ENCODE data around the gene XCL1.
"Not testable (repeated sequence)": the region's sequence is repeated elsewhere in the genome, so short reads cannot be mapped to it uniquely, and the experiment has no call there.

XCL1 gene, protein sequence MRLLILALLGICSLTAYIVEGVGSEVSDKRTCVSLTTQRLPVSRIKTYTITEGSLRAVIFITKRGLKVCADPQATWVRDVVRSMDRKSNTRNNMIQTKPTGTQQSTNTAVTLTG

DNA sequence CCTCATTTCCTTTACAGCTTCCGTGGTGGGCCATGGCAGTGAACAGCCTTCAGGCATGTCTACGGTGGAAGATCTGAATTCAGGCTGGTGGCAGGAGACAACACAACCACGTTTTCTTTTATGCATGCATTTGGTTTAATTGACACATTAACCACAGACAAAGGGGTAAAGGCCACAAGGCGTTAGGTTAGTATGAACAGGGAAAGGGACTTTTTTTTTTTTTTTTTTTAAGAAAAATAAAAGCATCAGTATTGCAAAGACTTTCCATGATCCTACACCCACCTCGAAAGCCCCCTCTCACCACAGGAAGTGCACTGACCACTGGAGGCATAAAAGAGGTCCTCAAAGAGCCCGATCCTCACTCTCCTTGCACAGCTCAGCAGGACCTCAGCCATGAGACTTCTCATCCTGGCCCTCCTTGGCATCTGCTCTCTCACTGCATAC, at the start of gene XCL1:
TSS of gene XCL1 (plus strand) at position 361 of the 444 bp plus-strand sequence. CDS start at position 394, 33 bp downstream.
- not testable (repeated sequence) for DNase-seq

DNA sequence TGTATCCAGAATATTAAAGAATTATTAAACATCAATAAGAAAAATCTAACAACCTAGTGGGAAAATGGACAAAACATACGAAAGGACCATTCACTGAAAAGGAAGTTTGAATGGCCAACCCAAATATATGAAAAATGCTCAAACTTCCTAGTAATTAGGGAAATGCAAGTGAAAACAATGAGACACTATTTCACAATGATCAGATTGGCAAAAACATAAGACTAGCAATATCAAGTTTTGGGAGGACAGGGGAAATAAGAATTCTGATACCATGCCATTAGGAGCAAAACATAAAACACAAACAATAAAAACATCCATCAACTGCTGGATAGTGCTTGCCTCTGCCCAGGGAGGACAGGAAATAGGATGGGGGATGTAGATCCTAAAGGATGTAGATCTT, 46.9 kb upstream of the XCL1 start:
- no peak for DNase-seq

DNA sequence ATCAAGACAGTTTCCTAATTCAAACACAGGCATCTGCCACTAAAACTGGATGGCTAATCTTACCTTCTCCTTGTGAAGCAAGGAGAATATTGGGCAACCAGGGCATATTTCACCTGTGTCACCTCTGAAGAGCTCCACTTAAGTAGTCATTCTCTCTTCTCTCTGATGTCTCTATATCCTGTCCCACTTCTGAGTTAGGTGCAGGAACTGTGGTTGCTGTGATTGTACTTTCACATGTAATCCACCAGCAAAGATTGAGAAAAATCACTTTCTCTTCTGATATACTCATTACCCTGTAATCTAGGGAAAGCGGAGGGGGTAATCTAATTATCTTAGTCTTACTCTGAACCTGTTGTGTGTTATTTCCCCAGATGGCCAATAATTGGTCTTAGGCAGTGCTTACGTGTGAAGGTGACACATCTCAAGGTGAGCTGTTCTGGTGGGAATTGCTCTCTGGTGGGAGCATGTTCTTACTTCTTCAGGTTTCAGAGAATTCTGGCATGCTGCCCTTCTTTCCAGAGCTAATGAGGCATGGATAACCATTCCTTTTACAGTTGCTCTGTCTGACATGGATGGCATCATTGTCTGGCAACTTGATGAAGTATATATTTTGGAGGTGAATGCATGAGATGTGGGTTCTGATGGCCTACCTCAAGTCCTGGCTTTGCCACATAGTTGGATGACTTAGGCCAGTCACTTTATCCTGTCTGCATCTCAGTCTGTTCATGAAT, 44.6 kb upstream of the XCL1 start:
- DNase-seq = no peak

DNA sequence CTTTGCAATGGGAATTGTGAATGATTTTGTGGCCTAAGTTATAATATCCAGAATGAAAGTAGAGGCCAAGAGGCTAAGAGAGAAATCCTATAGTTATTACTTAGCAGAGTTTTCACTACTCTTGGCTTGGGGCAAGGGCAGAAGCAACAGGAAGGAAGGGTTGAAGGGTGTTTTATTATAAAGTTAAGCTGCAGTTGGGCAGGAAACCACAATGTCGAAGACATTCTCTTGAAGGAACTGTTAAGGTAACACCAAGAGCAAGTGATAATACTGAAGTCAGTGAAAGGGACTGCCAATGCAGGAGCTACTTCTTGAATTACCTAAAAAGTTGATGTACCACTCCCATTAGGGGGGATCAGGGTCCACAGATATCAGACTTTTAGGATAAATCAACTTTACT, 40.9 kb upstream of the XCL1 start:
- no peak for DNase-seq

DNA sequence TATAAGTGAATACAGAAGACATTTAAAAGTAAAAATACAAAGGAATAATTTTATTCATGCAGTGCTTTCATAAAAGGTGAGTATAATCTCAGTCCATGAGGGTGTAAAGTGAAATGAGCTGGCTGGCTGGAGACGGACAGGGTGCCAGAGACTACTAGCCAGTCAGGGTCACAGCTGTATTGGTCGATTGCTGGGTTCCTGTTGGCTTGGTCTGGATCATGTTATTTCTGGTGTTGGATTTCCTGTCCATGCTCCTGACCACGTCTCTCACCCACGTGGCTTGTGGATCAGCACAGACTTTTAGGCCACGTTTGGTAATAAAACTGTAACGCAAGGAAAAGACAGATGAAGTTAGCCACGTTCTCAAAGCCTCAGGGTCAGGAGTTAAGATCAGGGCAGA, 35.6 kb upstream of the XCL1 start:
- not testable (repeated sequence) for DNase-seq

DNA sequence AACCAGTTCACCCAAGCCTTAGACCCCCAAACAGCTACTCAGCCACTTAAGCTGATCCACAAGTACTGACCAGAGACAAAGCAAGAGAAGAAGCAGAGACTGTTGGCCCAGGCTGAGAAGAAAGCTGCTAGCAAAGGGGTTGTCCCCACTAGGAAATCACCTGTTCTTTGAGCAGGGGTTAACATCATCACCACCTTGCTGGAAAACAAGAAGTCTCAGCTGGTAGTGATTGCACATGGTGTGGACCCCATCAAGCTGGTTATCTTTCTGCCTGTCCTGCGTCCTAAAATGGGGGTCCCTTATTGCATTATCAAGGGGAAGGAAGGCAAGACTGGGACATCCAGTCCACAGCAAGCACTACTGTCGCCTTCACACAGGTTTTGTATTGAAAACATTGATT, 33.4 kb upstream of the XCL1 start:
- not testable (repeated sequence) for DNase-seq

DNA sequence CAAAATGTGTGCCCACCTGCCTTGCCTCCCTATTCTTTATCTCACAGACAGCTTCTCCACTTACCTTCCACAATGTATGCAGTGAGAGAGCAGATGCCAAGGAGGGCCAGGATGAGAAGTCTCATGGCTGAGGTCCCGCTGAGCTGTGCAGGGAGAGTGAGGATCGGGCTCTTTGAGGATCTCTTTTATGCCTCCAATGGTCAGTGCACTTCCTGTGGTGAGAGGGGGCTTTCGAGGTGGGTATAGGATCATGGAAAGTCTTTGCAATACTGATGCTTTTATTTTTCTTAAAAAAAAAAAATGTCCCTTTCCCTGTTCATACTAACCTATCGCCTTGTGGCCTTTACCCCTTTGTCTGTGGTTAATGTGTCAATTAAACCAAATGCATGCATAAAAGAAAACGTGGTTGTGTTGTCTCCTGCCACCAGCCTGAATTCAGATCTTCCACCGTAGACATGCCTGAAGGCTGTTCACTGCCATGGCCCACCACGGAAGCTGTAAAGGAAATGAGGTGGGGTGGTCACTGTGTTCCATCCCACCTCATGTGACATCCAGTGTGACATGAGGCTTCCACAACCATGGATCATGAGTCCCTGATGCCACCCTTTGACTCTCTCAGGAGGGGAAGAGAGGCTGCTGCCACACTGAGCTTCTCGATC, 32.4 kb upstream of the XCL1 start, which contains the start of gene XCL2:
TSS of gene XCL2 (minus strand) at position 158 of the 659 bp plus-strand sequence. CDS start at position 125, 33 bp downstream.
- DNase-seq = not testable (repeated sequence)

DNA sequence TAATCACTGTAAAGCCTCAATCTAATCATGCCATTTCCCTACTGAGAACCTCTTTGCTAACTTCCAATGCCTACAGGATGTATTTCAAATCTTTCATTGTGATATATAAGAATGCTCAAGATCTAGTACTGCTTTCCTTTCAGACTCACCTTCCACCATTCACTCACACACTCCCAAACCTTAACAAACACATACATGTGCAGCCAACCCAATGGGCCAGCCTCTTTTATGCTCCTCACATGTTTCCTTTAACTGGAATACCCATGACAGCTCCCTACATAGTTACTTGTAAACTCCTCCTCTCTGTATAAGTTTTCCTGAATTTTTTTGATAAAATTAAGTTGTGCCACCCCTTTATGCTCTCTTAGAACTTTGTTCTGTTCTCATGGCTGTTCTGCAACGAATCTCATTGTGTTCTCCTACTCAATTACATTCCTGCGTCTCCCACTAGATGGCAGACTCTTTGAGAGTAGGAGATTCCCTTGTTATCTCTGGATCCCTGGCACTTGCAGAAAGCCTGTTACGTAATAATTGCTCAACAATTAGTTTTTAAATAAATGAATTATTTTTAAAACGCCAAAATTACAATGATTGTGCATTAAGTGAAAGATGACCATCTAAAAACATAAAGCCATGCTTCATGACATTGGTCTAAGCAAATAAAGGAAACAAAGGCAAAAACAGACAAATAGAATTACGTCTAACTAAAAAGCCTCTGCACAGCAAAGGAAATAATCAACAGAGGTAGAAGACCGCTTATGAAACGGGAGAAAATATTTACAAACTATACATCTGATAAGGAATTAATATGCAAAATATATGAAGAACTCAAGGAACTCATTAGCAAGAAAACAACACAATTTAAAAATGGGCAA, 30.5 kb upstream of the XCL1 start:
- DNase-seq = not testable (repeated sequence)

DNA sequence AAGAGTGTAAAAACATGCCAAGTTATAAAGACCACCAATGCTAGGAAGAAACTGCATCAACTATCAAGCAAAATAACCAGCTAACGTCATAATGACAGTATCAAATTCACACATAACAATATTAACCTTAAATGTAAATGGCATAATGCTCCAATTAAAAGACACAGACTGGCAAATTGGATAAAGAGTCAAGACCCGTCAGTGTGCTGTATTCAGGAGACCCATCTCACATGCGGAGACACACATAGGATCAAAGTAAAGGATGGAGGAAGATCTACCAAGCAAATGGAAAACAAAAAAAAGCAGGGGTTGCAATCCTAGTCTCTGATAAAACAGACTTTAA, 29.9 kb upstream of the XCL1 start:
- DNase-seq = not testable (repeated sequence)

DNA sequence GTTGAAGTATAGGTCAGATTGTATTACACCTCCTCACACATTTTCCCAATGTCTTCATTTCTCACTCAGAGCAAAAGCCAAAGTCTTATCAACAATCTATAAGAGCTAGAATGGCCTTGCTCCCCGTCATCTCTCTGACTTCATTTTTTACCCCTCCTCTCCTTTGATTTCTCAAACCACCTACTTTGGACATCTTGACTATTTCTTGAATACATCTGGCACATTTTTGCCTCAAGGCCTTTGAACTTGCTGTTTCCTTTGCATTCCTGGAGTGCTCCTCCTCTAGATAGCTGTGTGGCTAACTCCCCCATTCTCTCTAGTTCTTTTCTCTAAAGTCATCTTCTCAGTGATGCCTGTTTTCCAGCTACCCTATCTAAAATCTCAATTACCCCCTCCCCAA, 25.4 kb upstream of the XCL1 start:
- no peak for DNase-seq

DNA sequence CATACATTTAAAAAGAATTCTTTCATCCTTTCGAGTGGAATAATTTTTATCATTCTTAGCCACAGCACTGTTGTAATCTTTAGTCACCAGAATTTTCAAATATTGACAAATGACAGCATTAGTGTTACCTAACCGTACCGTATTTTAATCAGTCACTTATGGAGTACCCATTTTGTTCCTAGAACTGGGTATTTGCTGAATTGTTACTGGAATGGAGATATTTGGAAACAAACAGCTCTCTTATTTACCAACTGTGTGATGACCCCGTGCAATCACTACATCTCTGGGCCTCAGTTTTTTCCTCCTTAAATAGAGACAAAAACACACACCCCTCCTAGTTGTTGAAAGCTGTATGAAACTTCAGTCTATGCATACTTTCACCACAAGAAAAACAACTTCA, 24.7 kb upstream of the XCL1 start:
- DNase-seq = no peak

DNA sequence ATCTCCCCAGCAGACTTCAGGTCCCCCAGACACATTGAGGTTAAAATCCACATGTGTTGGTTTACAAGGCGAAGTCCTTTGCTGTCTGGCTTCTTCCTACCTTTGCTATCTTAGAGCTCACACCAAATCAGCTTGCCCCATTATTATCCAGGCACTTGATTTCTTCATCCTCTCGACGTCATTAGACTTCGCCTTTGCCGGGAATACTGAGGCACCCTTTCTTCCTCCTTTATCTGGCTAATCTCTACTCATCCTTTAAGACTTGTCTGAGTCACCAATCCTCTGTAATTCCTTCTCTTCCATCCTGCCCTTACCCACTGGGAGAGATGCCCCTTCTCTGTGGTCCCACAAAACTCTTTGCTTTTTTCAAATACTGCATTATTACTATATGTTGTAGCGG, 23.4 kb upstream of the XCL1 start:
- DNase-seq = no peak

DNA sequence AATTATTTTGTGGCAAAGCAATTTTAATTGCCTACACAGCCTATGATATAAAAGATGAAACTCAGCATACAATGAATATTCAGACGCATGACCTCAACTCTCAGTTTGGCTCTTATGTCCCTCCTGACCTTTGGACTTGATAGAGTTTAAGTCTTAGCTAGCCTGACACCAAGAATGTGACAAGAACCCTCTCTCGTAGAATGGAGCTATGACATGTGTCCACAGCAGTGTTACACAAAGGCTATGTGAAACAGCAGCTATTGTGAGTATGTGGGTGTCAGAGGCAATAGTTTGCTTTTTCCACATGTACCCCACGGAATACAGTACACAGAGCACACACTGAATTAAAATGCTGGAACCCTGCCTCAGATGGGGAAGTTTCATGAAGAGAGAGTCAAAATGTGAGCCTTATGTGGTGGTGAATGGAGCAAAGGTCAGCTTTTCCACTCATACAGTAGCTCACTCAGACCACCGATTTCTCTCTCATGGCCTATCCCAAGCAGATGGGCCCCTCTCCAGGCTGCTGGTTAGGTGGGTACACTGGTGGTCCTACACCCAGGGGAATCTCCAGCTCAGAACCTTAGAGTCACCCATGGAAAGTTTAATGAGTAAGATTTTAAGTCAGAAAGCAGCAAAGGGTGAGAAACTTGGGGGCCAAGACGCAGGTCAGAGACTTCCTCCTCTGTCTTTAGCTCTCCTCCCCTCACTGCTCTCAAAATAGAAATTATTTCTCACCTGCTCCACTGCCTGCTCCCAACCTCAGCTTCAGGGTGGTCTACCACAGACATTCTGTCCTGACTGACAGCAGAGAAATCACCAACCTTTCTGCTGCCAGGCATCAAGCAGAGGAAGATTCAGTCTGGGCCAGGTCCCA, 22.5 kb upstream of the XCL1 start:
- DNase-seq = no peak

DNA sequence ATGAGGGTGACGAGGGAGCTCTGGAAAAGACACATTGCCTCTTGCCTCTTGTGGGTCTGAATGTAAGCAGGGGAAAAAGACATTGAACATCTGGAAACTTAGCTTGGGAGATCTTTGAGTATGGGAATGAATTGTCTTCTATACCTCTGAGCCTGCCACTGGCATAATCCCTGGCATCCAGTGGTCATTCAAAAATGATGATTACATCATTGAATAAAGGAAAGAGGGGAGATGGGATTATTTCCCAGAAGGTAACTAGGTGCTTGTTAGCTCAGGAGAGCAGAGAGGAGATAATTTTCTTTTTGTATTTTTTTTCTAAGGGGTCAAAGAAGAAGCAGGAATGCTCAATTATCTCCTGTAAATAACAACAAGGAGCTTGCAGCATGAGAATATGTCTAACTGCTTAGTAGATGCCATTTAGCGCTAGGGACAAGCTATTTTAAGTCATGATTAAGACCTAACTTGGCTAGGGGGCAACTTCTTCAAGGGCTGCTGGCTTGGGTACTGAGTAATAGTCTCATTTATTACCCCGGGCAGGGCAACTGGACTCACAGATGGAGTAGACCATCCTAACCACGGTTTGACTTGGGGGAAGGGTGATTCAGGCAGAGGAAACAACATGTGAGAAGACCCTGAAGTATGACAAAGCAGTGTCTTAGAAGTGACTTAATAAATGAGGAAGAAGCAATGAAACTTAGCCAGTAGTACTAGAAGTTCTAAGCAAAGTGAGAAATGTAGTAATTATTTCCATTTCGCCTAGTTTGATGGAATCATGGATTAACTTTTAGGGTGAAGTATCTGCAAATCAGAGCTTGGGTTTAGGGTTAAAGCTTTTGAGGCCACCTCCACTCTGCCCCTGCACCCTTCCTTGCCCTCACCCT, 21.6 kb upstream of the XCL1 start:
- DNase-seq = no peak

DNA sequence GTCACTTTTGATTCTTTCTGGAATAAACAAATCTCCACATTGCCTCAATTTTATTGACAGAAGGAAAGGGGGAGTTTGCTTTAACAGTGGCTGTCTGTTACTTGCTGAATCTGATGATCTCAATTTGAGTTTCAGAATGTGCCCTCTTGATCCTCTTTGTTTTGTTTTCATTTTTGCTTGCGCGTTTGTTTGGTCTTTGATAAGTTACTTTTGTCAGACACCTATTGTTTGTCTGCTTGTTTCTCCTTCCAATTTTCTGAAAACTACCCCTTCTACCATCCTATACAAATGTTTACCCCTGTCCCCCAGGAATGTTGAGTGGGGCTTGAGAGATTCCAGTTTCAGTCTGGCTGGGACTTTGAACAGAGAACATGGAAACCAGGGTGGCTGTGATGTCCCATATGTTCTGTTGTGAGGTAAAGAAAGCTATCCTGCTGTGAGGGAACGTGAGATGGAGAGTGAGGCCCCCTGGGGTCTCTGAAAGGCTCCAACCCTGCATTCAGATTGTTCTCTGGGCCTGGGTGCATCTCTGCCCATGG, 20.8 kb upstream of the XCL1 start:
- no peak for DNase-seq

DNA sequence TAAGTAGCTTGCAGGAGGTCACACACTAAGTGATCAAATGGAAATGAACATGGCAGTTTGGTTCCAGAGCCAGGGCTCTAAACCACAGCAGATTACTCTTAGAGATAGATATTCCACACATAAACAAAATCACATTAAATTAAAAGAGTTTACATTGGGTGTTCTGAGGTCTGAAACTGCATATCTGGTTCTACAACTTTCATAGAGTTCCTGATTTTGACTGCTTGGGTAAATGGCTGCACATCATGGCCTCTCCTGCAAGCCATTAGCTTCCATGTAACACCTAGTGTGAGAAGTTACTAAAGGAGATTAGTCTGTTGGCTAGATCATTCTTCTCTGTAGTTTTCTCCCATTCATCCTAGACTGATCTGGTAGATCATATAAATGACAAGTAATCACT, 19.8 kb upstream of the XCL1 start:
- no peak for DNase-seq

DNA sequence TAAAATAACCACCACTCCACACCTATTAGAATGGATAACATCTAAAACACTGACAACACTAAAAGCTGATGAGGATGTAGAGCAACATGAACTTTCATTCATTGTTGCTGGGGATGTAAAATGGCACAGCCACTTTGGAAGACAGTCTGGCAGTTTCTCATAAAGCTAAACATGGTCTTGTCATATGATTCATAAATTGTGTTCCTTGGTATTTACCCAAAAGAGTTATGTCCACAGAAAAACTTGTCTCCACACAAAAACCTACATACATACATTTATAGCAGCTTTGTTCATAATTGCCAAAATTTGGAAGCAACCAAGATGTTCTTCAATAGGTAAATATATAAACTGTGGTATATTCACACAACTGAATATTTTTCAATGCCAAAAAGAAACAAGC, 16.0 kb upstream of the XCL1 start:
- no peak for DNase-seq

DNA sequence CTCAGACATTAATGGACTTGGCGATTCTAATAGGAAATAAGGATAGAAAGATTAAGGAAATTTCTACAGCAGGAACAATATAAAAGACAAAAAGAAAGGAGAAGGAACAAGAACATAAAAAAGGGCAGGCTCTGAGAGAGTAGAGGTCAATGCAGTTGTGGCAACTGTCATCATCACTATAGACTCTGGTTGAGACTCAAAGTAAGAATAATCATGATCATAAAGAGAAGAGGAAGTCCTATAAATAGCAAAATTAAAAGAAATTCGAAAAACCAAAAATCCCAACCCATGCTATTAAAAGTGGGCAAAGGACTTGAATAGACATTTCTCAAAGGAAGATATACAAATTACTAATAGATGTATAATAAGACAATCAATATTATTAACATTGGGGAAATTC, 14.4 kb upstream of the XCL1 start:
- no peak for DNase-seq

DNA sequence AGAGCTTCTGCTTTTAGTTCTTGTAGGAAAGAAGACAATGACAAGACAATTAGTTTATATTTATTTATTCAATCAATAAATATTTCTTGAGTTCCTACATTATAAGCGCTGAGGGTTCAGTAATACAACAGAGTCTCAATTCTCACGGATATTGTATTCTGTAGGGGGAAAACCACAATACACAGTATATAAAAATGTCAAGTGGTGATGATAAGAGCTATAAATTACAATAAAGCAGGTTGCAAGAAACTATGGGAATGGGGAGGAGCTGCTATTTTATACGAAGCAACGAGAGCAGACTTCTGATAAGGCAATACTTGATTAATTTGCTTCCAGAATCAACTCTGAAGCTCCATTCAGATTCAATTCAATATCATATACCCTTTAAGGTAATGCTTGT, 10.6 kb upstream of the XCL1 start:
- no peak for DNase-seq

DNA sequence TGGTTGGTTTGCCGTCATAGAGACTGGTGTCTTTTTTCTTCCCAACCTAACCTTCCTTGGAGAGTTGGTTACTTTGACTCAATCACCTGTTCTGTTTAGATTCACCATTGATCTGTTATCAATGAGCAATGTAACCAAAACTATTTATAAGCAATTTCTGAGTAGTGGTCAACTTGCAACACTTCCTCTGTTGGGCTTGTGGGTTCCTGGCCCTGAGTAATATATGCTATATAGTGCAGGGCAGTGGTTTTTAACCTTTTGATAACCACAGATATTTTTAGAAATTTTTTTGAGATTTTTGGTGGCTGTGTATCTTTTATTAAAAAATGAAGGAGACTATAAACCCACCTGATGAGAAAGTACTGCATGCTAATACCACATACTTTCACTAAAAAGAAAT, 9.4 kb upstream of the XCL1 start:
- DNase-seq = no peak

DNA sequence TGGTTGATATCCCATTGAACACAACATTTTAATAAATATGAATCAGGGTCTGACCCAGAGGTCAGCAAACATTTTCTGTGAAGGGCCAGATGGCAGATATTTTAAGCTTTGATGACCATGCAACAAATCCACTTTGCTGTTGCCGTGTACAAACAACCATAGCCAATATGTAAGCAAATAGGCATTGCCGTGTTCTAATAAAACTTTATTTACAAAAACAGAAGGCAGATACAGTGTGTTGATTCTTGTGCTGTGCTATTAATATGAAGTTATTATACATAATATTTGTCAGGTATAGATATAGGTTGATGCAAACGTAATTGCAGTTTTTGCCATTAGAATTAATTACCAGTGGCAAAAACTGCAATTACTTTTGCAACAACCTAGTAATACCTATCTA, 8.8 kb upstream of the XCL1 start:
- DNase-seq = no peak

All from activated T-cell treated with anti-CD3 and anti-CD28 coated beads, Interleukin-2, amount 50 U/mL, for 1 hour (primary cell).